ENCODE measurements around the gene MED8. TPM values are rescaled to one million over a fixed set of nuclear protein-coding genes. Genes with fewer than 3 reads are reported as not detected.
A peak's percentile ranks its signal among the peaks of the same experiment; 100 is the strongest.

The MED8 gene
- total and polyA plus RNA-seq, 9 of the 15 experiments (the other 6 are each of a cell fraction or from before 2014, with no cell fraction given), result 23.0 to 120 (median 56.4) TPM

DNA sequence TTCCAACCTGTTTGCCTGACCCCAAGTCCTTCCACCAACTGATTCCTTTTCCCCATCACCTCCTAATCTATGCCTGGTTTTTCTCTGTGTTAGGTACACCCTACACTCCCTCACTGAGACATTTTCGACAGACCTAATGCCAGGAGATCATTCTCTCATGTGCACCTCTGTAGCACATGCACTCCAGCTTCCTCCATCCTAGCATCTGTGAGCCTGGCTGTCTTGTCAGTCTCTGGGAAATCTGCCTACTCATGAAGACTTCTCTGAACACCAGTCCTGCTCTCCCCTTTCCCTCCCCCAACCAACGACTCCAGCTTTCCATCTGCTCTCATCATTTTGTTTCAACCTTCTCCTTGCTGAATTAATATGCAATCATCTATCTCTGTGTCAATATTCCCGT is 987 bp downstream of the MED8 start:
- BruUV-seq (replicated peaks), result no TSS peak
- no peak for TF ChIP-seq PCBP2 (IDR thresholded peaks at IDR 0.05; ENCODE audit: low read depth, low read length, poor library complexity, severe bottlenecking)
- TF ChIP-seq TEAD1 (CRISPR knock-in tag; IDR thresholded peaks at IDR 0.05), result 0 out of 4 replicates have a peak, but pooled peaks of 1 of the 2 experiments have one; percentile 18
- TF ChIP-seq MAFG (tag; conservative IDR thresholded peaks at IDR 0.05), result peak; percentile 54
- TF ChIP-seq ZNF316 (IDR thresholded peaks at IDR 0.05), result peak; percentile 79
- TF ChIP-seq, protein P1, sequence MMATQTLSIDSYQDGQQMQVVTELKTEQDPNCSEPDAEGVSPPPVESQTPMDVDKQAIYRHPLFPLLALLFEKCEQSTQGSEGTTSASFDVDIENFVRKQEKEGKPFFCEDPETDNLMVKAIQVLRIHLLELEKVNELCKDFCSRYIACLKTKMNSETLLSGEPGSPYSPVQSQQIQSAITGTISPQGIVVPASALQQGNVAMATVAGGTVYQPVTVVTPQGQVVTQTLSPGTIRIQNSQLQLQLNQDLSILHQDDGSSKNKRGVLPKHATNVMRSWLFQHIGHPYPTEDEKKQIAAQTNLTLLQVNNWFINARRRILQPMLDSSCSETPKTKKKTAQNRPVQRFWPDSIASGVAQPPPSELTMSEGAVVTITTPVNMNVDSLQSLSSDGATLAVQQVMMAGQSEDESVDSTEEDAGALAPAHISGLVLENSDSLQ (IDR thresholded peaks at IDR 0.05), result peak; percentile 4; the same call in 1 of the 2 replicates
- peak in 1 of 2 experiments; percentile 51; a peak in 1 of 4 replicates for TF ChIP-seq HDAC1 (IDR thresholded peaks at IDR 0.05)
- peak; percentile 73 for TF ChIP-seq C11orf30 (IDR thresholded peaks at IDR 0.05; ENCODE audit: low read depth)
- TF ChIP-seq TAF9B (IDR thresholded peaks at IDR 0.05; ENCODE audit: partially characterized antibody), result peak; percentile 10
- no peak for TF ChIP-seq RFX7 (CRISPR knock-in tag; IDR thresholded peaks at IDR 0.05)
- TF ChIP-seq FOXA3 (CRISPR knock-in tag; conservative IDR thresholded peaks at IDR 0.05 in 1 of 2, IDR thresholded peaks at IDR 0.05 in 1 of 2), result 0 out of 4 replicates have a peak, but pooled peaks of 1 of the 2 experiments have one; percentile 1
- no peak for TF ChIP-seq PTBP1 (IDR thresholded peaks at IDR 0.05; ENCODE audit: low read depth, low read length)
- TF ChIP-seq NFE2 (IDR thresholded peaks at IDR 0.05; ENCODE audit: low read depth), result peak; percentile 68
- peaks cover 13% of the 10 kb centered on the region; the same call in 1 of the 2 replicates for H4K20me1 ChIP-seq (replicated peaks; ENCODE audit: control insufficient read depth, insufficient read depth, low read length)
- H3K4me1 ChIP-seq (replicated peaks in 1 of 2; ENCODE audit: control insufficient read depth in 2 of 2, insufficient read depth in 2 of 2, low read length in 2 of 2), result peaks cover 0 to 13% of the 10 kb centered on the region in 2 experiments; a peak in 2 of 5 replicates
- 16% methylated on average over 3 of the region's 3 CpGs for WGBS (ENCODE audit: insufficient coverage, low coverage, missing lambda C conversion rate)
- H3K79me2 ChIP-seq (ENCODE audit: control insufficient read depth, insufficient read depth, low read length), result peaks cover 39% of the 10 kb centered on the region
- no peak overlapping the region; the same call in 1 of the 3 replicates for H3K27ac ChIP-seq (ENCODE audit: extremely low read depth, low read depth, low read length)
- H3K9ac ChIP-seq (ENCODE audit: insufficient read depth in 1 of 2, low read depth in 2 of 2, low read length in 2 of 2), result peak overlapping the region; percentile 15 to 92; a peak in 3 of 4 replicates
- H3K9me3 ChIP-seq (replicated peaks; ENCODE audit: control insufficient read depth, insufficient read depth, low read depth, low read length), result no peaks in the 10 kb centered on the region
- H3K36me3 ChIP-seq (ENCODE audit: control insufficient read depth, insufficient read depth, low read length), result peaks cover 48% of the 10 kb centered on the region
- H3K9me1 ChIP-seq (ENCODE audit: control insufficient read depth, insufficient read depth, low read length), result peaks cover 5% of the 10 kb centered on the region
- in situ Hi-C loops (cut with MboI), result no loop called here
- H2AFZ ChIP-seq (ENCODE audit: low read depth, low read length), result no peak overlapping the region
- ATAC-seq, result no peak
- peak overlapping the region; percentile 99 for H3K4me2 ChIP-seq (ENCODE audit: insufficient read depth, low read length)
- POLR2A ChIA-PET, result interaction anchor here (0.9 to 7.2 kb wide), 9 partner anchors 9 to 58 kb away, joined by 3 to 72 read pairs (median 4); partner anchors contain the start of genes CDC20 and ELOVL1
- CTCF ChIA-PET (ENCODE audit: low intra/inter-chr PET ratio), result no interaction called here
- FAIRE-seq, result peak; percentile 44
- intact Hi-C loops (cut with micrococcal nuclease), result no loop called here
- peak overlapping the region; percentile 61 for H3K4me3 ChIP-seq
- H3K27me3 ChIP-seq (ENCODE audit: control insufficient read depth in 2 of 2, insufficient read depth in 2 of 2, low read length in 2 of 2), result no peaks in the 10 kb centered on the region
- DNase-seq (ENCODE audit: extremely low read depth in 1 of 4, low spot score in 3 of 4), result peak in 1 of 4 experiments; percentile 36
